Hindlimb muscle (tissue), 1 donor: ENCODE results near the gene CAPS. TPM values are rescaled to one million over a fixed set of nuclear protein-coding genes. Genes with fewer than 3 reads are reported as not detected.
"Not testable (repeated sequence)": the region's sequence is repeated elsewhere in the genome, so short reads cannot be mapped to it uniquely, and the experiment has no call there.

Experiments
- DNase-seq: peaks from one replicate; pipeline ENCODE4 v3.0.0-alpha.2; 2013
- polyA plus RNA-seq: library from polyadenylated mRNA; unstranded; fragments of 120-200 nt; gene quantifications from one replicate; pipeline ENCODE4 v1.2.1, GENCODE V29; 2013; ENCODE audit not compliant: insufficient read length

Gene CAPS
- polyA plus RNA-seq, 1 donor = 8.0 TPM

DNA sequence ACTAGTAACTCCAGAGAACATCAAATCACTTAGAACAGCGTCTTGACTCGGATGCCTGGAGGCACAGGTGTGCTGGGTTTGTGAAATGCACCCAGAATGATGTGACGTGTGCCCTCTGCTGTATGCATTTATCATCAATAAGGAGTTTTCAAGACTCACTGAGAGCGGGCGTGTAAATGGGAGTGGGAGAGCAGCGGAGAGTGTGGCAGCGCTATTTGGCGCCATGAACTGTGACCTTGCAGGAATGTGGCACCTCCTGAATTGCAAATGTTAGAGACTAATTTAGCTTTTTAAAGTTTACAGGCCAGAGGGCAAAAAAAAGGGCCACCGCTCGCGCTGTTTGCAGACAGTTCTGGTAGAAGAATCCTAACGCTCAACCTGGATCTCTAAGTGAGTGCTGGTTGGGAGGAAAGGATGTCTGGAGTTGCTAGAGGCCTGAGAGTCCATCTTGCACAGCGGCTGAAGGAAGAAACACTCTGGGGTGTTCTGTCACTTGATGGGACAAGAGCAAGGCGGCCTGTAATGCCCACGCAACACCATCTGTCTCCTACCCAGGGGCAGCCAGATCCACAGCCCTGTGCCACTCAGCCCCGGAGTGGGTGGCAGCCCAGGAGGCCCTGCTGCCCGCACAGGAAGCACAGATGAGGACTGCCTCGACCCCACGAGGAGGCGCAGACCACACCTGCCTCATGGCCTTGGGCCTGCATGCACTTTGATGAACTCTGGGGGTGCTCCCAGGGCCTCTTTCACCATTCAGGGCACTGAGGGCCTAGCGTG, 44.2 kb downstream of the CAPS start:
- DNase-seq = no peak

GRCh38 chr19:5958851-5959122, 44.7 kb downstream of the CAPS start:
- no peak for DNase-seq

DNA sequence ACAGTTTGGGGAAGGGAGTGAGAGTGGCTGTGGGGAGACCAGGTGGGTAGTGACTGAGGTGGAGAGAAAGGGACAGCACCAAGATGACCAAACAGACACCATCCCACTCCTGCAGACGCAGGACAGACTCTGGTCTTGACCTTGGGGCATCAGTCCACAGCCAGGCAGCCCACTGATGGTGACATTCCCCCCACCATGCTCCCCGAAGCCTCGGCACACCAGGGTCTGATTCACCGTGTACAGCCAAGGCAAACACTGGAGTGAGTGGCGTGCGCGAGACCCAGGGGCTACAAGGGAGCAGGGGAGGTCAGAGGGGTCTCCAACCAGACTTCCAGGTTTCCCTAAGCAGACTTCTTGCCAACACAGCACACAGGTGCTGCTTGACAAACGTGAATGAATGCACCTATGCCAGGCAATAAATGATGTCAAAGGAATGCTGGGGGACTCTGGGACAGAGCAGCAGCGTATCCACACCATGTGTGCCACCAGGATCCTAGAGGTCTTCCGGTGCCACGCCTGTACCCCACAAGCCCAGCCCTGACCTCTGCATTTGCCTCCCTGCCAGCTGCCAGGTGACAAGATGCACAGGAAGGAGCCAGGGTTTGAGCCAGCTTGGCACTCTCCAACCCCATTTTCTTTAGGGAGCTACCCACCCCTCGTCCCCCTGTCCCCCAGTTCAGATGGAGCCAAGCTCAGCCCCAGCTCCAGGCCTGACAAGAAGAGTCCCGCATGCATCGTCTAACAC, 45.4 kb downstream of the CAPS start:
- no peak for DNase-seq

- DNase-seq = no peak
Measured at GRCh38 chr19:5960005-5961001, 46.2 kb downstream of the CAPS start.

DNA sequence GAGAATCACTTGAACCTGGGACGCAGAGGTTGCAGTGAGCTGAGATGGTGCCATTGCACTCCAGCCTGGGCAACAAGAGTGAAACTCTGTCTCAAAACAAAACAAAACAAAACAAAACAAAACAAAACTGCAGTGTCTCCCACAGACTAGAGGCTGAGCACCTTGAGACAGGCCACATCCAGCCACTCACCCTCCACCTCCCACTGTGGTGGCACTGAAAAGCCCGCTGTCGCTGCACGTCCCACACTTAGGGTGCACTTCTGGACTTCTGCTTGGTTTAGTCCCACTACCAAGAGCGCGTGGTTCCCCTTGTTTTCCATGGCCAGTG, 47.6 kb downstream of the CAPS start:
- DNase-seq = not testable (repeated sequence)

DNA sequence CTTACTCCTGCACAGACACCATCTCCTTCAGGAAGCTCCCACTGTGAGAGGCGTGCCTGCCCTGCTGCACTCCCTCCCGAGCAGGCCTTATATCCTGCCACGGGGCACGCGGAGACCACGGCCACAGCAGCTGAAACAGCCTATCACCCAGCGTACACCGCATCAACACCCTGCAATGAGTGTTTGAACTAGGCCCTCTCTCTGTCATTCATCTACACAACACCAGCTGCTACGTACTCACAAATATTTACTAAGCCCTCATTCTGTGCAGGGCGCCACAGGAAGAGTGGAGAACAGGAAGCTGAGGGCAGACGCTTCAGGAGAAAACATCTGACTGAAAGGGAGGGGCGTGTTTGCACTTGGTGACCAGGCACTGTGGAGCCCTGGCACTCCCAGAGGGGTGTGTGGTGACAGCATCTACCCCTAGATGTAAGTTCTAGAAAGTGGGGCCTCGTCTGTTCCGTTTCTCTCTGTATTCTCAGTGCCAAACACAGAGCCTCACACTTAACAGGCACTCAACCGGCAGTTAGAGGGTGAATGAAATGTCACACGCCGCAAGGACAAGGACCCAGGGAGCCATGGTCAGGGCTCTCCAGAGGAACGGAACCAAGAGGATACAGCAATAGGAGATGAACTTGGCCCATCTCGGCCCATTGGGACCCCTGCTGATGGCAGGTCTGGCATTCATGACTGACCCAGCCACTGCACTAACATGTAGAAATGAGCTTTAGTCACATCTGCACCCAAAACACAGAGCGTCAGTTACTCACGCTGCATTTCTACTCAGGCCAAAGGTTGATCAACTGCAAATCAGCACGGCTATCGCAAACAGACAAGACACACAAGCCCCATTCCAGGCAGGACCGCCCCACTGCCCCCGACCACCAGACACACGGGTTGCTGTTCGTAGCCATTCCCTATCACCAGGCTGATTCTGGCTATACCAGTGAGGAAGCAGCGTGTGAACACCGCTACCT, 48.2 kb downstream of the CAPS start:
- DNase-seq = no peak

- DNase-seq = not testable (repeated sequence)
Measured at GRCh38 chr19:5963259-5963658, 49.2 kb downstream of the CAPS start.

GRCh38 chr19:5963855-5964254, 49.8 kb downstream of the CAPS start:
- DNase-seq = no peak

DNA sequence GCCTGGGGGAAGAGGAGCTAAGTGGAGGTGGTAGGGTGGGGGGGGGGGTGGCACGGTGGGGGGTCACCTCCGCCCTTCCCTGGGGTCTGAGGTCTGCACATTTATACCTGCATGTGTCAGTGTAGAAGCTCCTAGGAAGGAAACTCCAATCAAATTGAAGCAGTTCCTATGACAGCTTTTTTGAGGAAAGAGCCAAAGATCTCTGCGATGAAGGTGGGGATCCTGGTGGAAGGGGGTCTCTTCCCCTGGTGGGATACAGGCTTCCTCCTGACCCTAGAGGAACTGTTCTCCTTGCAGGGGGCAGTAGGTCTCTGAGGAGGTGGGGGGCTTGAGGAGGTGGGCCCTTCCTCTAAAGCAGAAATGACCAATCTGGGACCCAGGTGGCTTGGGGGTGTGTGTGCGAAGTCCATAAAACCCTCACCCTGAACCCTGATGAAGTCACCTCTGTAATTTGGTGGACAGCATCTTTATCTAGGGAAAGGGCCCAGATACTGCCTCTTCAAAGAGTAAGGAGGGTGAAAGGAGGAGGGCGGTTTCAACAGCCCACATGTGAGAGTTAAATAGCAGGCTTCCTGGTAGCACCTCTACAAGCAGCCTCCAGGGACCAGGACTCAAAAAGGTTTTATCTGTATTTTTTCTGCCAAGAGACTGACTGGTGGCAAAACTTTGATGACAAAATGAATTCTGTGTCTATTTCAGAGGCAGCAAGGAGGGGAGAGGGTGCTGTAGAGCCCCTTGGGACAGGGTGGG, 50.9 kb downstream of the CAPS start:
- no peak for DNase-seq

Other genes with a start within 250 kb of the CAPS start
- gene MICOS13, start 233.7 kb upstream of the CAPS start, polyA plus RNA-seq = 101 TPM
- 6.3 TPM for gene HSD11B1L, start 233.2 kb upstream of the CAPS start, polyA plus RNA-seq
- 1,417 TPM for gene RPL36, start 224.0 kb upstream of the CAPS start, polyA plus RNA-seq
- 67.0 TPM for gene LONP1, start 194.1 kb upstream of the CAPS start, polyA plus RNA-seq
- not detected for gene CATSPERD, start 193.6 kb upstream of the CAPS start, polyA plus RNA-seq
- 2.3 TPM for gene PRR22, start 129.5 kb upstream of the CAPS start, polyA plus RNA-seq
- gene DUS3L, start 123.1 kb upstream of the CAPS start, polyA plus RNA-seq = 23.2 TPM
- 0.53 TPM for gene NRTN, start 109.2 kb upstream of the CAPS start, polyA plus RNA-seq
- not detected for gene FUT6, start 74.6 kb upstream of the CAPS start, polyA plus RNA-seq
- gene FUT3, start 62.8 kb upstream of the CAPS start, polyA plus RNA-seq = 0.19 TPM
- not detected for gene FUT5, start 43.7 kb upstream of the CAPS start, polyA plus RNA-seq
- gene NDUFA11, start 10.5 kb upstream of the CAPS start, polyA plus RNA-seq = 215 TPM
- 5.1 TPM for gene VMAC, start 9.4 kb upstream of the CAPS start, polyA plus RNA-seq
- gene RANBP3, start 63.9 kb downstream of the CAPS start, polyA plus RNA-seq = 47.9 TPM
- 5.4 TPM for gene RFX2, start 196.2 kb downstream of the CAPS start, polyA plus RNA-seq
- 0.62 TPM for gene ACSBG2, start 221.4 kb downstream of the CAPS start, polyA plus RNA-seq